Tibial artery (tissue), 4 donors: Measurements from ENCODE around the gene CLEC9A.

Source experiments
- DNase-seq, 2 donors: peaks; one replicate each; pipeline ENCODE4 v3.0.0-alpha.2; 2019
- H3K27ac ChIP-seq, 2 donors: fragments of 200-600 bp; sonication (generic) in 1 of 2; 1 replicate in 1 of 2; 2 replicates in 1 of 2; pipeline ENCODE4 v1.5.1; 2018 to 2019; ENCODE audit warnings: mild to moderate bottlenecking in 1 of 2
- H3K27me3 ChIP-seq, 2 donors: fragments of 200-600 bp; sonication (generic) in 1 of 2; one replicate each; pipeline versions ENCODE4 v1.5.1 to v1.6.0; 2016 to 2019
- H3K36me3 ChIP-seq, 3 donors: fragments of 200-600 bp; sonication (generic) in 2 of 3; one replicate each; pipeline ENCODE4 v1.5.1; 2016 to 2019; ENCODE audit warnings: mild to moderate bottlenecking in 2 of 3
- H3K4me1 ChIP-seq, 4 donors: fragments of 200-600 bp; sonication (generic) in 2 of 4; 1 replicate in 3 of 4; 2 replicates in 1 of 4; pipeline ENCODE4 v1.5.1; 2016 to 2019
- H3K4me3 ChIP-seq, 2 donors: fragments of 200-600 bp; sonication (generic) in 1 of 2; 1 replicate in 1 of 2; 2 replicates in 1 of 2; pipeline ENCODE4 v1.5.1; 2018 to 2019; ENCODE audit warnings: mild to moderate bottlenecking in 2 of 2
- H3K9me3 ChIP-seq, 3 donors: fragments of 200-600 bp; sonication (generic) in 1 of 3; one replicate each; pipeline ENCODE4 v1.5.1; 2016 to 2019
- CTCF ChIP-seq, 2 experiments: fragments of 200-600 bp in 1 of 2; fragments of 450-650 bp in 1 of 2; IDR thresholded peaks; one replicate each; pipeline ENCODE4 v1.5.1; 2017 to 2019; ENCODE audit warnings: antibody characterized with exemption in 2 of 2, mild to moderate bottlenecking in 1 of 2, moderate library complexity in 1 of 2
- intact Hi-C: fragments of 100-400 bp; cut with DNase I; formaldehyde crosslinking; loops from one replicate; pipeline ENCODE4 v1.15.0; 2023; ENCODE audit warnings: low total_unique reads

The CLEC9A gene

GRCh38 chr12:10042167-10042566 is 11.7 kb downstream of the CLEC9A start:
- no peaks in the 10 kb centered on the region for H3K4me1 ChIP-seq
- no peak overlapping the region for H3K27ac ChIP-seq
- intact Hi-C loops = no loop called here
- TF ChIP-seq CTCF (IDR thresholded peaks at IDR 0.05) = no peak
- no peaks in the 10 kb centered on the region for H3K36me3 ChIP-seq
- no peak overlapping the region for H3K4me3 ChIP-seq
- no peaks in the 10 kb centered on the region for H3K27me3 ChIP-seq
- DNase-seq = no peak
- H3K9me3 ChIP-seq = no peaks in the 10 kb centered on the region

DNA sequence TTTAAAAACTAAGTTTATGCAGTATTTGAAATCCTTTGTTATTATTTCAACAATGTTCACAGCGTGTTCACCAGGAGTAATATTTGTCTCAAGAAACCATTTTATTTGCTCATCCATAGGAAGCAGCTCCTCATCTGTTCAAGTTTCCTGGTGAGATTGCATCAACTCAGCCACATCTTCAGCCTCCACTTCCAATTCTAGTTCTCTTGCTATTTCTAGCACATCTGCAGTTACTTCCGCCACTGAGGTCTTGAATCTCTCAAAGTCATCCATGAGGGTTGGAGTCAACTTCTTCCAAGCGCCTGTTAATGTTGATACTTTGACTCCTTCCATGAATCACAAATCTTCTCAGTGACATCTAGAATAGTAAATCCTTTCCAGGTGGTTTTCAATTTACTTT is 18.0 kb downstream of the CLEC9A start:
- Histone ChIP-seq H3K4me1 (no peaks in the 10 kb centered on the region), H3K27ac (no peak overlapping the region), H3K4me3 (no peak overlapping the region), H3K36me3 (no peaks in the 10 kb centered on the region), H3K9me3 (no peaks in the 10 kb centered on the region), H3K27me3 (no peaks in the 10 kb centered on the region)
- TF ChIP-seq CTCF (IDR thresholded peaks at IDR 0.05) = no peak
- no peak for DNase-seq
- intact Hi-C loops = no loop called here

- H3K27me3 ChIP-seq = no peaks in the 10 kb centered on the region
- no peaks in the 10 kb centered on the region for H3K9me3 ChIP-seq
- intact Hi-C loops = no loop called here
- DNase-seq = no peak
- TF ChIP-seq CTCF (IDR thresholded peaks at IDR 0.05) = no peak
- no peaks in the 10 kb centered on the region for H3K4me1 ChIP-seq
- no peaks in the 10 kb centered on the region for H3K36me3 ChIP-seq
- H3K4me3 ChIP-seq = no peak overlapping the region
- no peak overlapping the region for H3K27ac ChIP-seq
Measured at GRCh38 chr12:10052193-10052913, 21.9 kb downstream of the CLEC9A start.

DNA sequence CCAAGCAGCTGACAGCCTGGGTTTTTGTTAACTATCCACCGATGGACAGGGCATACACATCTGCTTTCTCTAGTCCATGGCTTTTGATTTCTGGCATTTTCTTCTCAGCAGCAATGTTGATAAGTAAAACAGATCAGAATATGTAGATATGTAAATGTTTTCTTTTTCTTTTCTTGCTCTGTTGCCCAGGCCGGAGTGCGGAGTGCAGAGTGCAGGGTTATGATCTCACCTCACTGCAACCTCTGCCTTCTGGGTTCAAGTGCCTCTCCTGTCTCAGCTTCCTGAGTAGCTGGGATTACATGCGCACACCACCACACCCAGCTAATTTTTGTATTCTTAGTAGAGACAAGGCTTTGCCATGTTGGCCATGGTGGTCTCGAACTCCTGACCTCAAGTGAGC is 27.9 kb downstream of the CLEC9A start:
- Histone ChIP-seq H3K9me3 (no peaks in the 10 kb centered on the region), H3K27ac (no peak overlapping the region), H3K36me3 (no peaks in the 10 kb centered on the region), H3K4me3 (no peak overlapping the region), H3K4me1 (no peaks in the 10 kb centered on the region), H3K27me3 (no peaks in the 10 kb centered on the region)
- DNase-seq = no peak
- intact Hi-C loops = no loop called here
- no peak for TF ChIP-seq CTCF (IDR thresholded peaks at IDR 0.05)

DNA sequence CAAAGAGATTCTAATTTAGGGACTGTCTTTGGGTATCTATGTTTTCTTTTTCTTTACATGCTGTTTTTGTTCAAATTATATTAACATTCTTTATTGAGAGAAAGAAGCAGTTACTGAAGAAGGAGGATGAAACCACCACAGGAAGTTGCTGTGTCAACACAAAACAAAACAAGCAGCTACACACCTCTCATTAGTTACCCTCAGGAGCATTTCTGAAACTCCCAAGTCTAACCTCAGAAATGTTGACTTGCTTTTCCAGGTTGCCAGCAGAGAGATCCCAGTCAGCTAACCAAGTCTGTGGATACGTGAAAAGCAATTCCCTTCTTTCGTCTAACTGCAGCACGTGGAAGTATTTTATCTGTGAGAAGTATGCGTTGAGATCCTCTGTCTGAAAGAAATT is 34.8 kb downstream of the CLEC9A start:
- Histone ChIP-seq H3K36me3 (no peaks in the 10 kb centered on the region), H3K27ac (no peak overlapping the region), H3K4me1 (no peaks in the 10 kb centered on the region), H3K9me3 (no peaks in the 10 kb centered on the region), H3K4me3 (no peak overlapping the region), H3K27me3 (no peaks in the 10 kb centered on the region)
- intact Hi-C loops = no loop called here
- no peak for DNase-seq
- no peak for TF ChIP-seq CTCF (IDR thresholded peaks at IDR 0.05)

GRCh38 chr12:10067264-10067663 is 36.8 kb downstream of the CLEC9A start:
- no peaks in the 10 kb centered on the region for H3K27me3 ChIP-seq
- no peaks in the 10 kb centered on the region for H3K36me3 ChIP-seq
- intact Hi-C loops = no loop called here
- TF ChIP-seq CTCF (IDR thresholded peaks at IDR 0.05) = no peak
- H3K27ac ChIP-seq = no peak overlapping the region
- H3K4me1 ChIP-seq = no peaks in the 10 kb centered on the region
- no peak for DNase-seq
- H3K9me3 ChIP-seq = no peaks in the 10 kb centered on the region
- H3K4me3 ChIP-seq = no peak overlapping the region
